CD14-positive monocyte (primary cell): ENCODE results near the gene CD276. TPM values are rescaled to one million over a fixed set of nuclear protein-coding genes. Genes with fewer than 3 reads are reported as not detected.
A peak's percentile ranks its signal among the peaks of the same experiment; 100 is the strongest.

ENCODE experiments used
- DNase-seq, 3 donors: peaks; one replicate each; pipeline ENCODE4 v3.0.0-alpha.2; 2011 to 2022
- H2AFZ ChIP-seq: 2 replicates; pipeline ENCODE4 v1.6.0; 2012; ENCODE audit warnings: mild to moderate bottlenecking, low read depth, low read length, inconsistent platforms; ENCODE audit not compliant: insufficient read depth, poor library complexity, severe bottlenecking
- H3K27ac ChIP-seq, 2 donors: 1 replicate in 1 of 2; 2 replicates in 1 of 2; pipeline ENCODE4 v1.5.1; 2012 to 2013; ENCODE audit warnings: low read length in 2 of 2, control low read depth in 1 of 2, inconsistent platforms in 1 of 2, low read depth in 1 of 2, mild to moderate bottlenecking in 1 of 2
- H3K27me3 ChIP-seq, 2 donors: one replicate each; pipeline versions ENCODE4 v1.6.0 to v1.6.1; 2011 to 2013; ENCODE audit warnings: low read length in 2 of 2; ENCODE audit not compliant: control insufficient read depth in 2 of 2, insufficient read depth in 2 of 2
- H3K36me3 ChIP-seq, 2 donors: replicated peaks in 1 of 2; 1 replicate in 1 of 2; 2 replicates in 1 of 2; pipeline versions ENCODE4 v1.5.1 to v1.6.1; 2012 to 2013; ENCODE audit warnings: low read length in 2 of 2, control low read depth in 1 of 2, inconsistent platforms in 1 of 2, mild to moderate bottlenecking in 1 of 2; ENCODE audit not compliant: insufficient read depth in 2 of 2, control insufficient read depth in 1 of 2
- H3K4me1 ChIP-seq, 2 donors: 1 replicate in 1 of 2; 2 replicates in 1 of 2; pipeline versions ENCODE4 v1.5.1 to v1.6.1; 2012 to 2013; ENCODE audit warnings: low read length in 2 of 2, control low read depth in 1 of 2, inconsistent platforms in 1 of 2, mild to moderate bottlenecking in 1 of 2, moderate library complexity in 1 of 2; ENCODE audit not compliant: insufficient read depth in 2 of 2, control insufficient read depth in 1 of 2
- H3K4me2 ChIP-seq: replicated peaks from 2 replicates; pipeline ENCODE3; 2012; ENCODE audit warnings: low read length, moderate library complexity, mild to moderate bottlenecking; ENCODE audit not compliant: poor library complexity, severe bottlenecking; ENCODE audit errors: extremely low read depth
- H3K4me3 ChIP-seq, 3 experiments: fragments of 200-600 bp in 1 of 3; sonication (generic) in 1 of 3; replicated peaks in 1 of 3; 1 replicate in 2 of 3; 2 replicates in 1 of 3; pipeline ENCODE4 v1.5.1; 2011 to 2013; ENCODE audit warnings: low read length in 3 of 3, mild to moderate bottlenecking in 3 of 3, control low read depth in 2 of 3, low read depth in 2 of 3, inconsistent platforms in 1 of 3, moderate library complexity in 1 of 3
- H3K79me2 ChIP-seq: 2 replicates; pipeline ENCODE4 v1.6.0; 2012; ENCODE audit warnings: mild to moderate bottlenecking, control low read depth, inconsistent platforms, low read length, moderate library complexity; ENCODE audit not compliant: insufficient read depth
- H3K9ac ChIP-seq: 2 replicates; pipeline ENCODE4 v1.6.0; 2017; ENCODE audit warnings: low read length, mild to moderate bottlenecking; ENCODE audit not compliant: insufficient read depth, poor library complexity, severe bottlenecking
- H3K9me3 ChIP-seq, 2 donors: replicated peaks in 1 of 2; 1 replicate in 1 of 2; 2 replicates in 1 of 2; pipeline versions ENCODE4 v1.5.1 to v1.6.1; 2012 to 2013; ENCODE audit warnings: low read length in 2 of 2, control low read depth in 1 of 2; ENCODE audit not compliant: control insufficient read depth in 1 of 2, insufficient read depth in 1 of 2
- H4K20me1 ChIP-seq: 2 replicates; pipeline ENCODE4 v1.6.0; 2012; ENCODE audit warnings: mild to moderate bottlenecking, low read length, control low read depth, moderate library complexity; ENCODE audit not compliant: insufficient read depth
- H3K27ac Mint-ChIP-seq, 7 donors: one replicate each; pipeline ENCODE4 v1.8.0; 2020; ENCODE audit warnings: mild to moderate bottlenecking in 7 of 7, mixed read lengths in 7 of 7, moderate library complexity in 6 of 7, inconsistent platforms in 2 of 7
- H3K27me3 Mint-ChIP-seq, 3 donors: one replicate each; pipeline ENCODE4 v1.8.0; 2021 to 2022; ENCODE audit warnings: low read depth in 3 of 3, mild to moderate bottlenecking in 3 of 3, mixed read lengths in 3 of 3, moderate library complexity in 3 of 3, inconsistent platforms in 1 of 3
- H3K36me3 Mint-ChIP-seq, 2 donors: one replicate each; pipeline ENCODE4 v1.8.0; 2020; ENCODE audit warnings: mixed read lengths in 2 of 2, inconsistent platforms in 1 of 2, mild to moderate bottlenecking in 1 of 2
- H3K4me1 Mint-ChIP-seq: one replicate; pipeline ENCODE4 v1.8.0; 2020; ENCODE audit warnings: mild to moderate bottlenecking, mixed read lengths
- H3K4me3 Mint-ChIP-seq, 2 donors: one replicate each; pipeline ENCODE4 v1.8.0; 2020; ENCODE audit warnings: mild to moderate bottlenecking in 2 of 2, mixed read lengths in 2 of 2, moderate library complexity in 1 of 2
- H3K9me3 Mint-ChIP-seq, 7 donors: one replicate each; pipeline ENCODE4 v1.8.0; 2020 to 2022; ENCODE audit warnings: mixed read lengths in 7 of 7, mild to moderate bottlenecking in 6 of 7, moderate library complexity in 6 of 7, inconsistent platforms in 2 of 7
- CTCF ChIP-seq: fragments of 200-600 bp; IDR thresholded peaks from one replicate; pipeline ENCODE4 v1.8.0; 2022; ENCODE audit warnings: antibody characterized with exemption, mild to moderate bottlenecking
- WGBS: methylation state at CpG from one replicate; pipeline ENCODE4 v1.1.5; 2013; ENCODE audit warnings: missing lambda C conversion rate; ENCODE audit not compliant: insufficient coverage; 5-methylcytosine and 5-hydroxymethylcytosine counted together
- intact Hi-C, 2 donors: fragments of 100-400 bp; cut with micrococcal nuclease; formaldehyde crosslinking; loops; one replicate each; pipeline versions ENCODE4 v1.15.0 to v1.15.1; 2023
- polyA plus RNA-seq, 3 donors: library from polyadenylated mRNA; depleted of rRNA in 1 of 3; unstranded in 2 of 3; stranded (reverse) in 1 of 3; fragments of 300-500 nt in 2 of 3; fragments of >200 nt in 1 of 3; fragmentation: Illumina TruSeq in 2 of 3; gene quantifications; 1 replicate in 2 of 3; 2 replicates in 1 of 3; pipeline ENCODE4 v1.2.3, GENCODE V29; 2012 to 2021

The CD276 gene
- polyA plus RNA-seq, 3 donors = 0.52 to 0.72 (median 0.64) TPM

DNA sequence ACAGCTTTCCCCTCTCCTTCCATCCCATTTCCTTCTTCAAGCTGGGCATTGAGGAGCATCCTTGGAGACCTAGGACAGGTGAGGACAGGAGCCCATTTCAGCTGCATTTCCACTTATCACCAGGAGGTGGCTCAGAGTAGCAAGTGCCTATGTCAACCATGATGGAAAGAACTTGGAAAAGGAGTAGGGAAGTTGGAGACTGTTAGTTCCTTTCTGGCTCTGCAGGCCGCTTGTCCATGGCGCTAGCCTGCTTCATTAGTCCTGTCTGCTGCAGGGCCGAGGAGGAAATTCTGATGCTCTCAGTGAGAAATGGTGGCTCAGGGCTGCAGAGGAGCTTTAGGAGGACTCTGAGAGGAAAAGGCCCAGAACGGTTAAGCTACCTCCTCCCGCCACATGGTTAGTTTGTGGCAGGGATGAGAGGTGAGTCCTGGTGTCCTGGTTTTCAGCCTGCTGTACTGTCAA is 7.0 kb upstream of the CD276 start:
- DNase-seq = peak; percentile 26 to 60 (median 54)
- 66% methylated on average over 5 of the region's 5 CpGs for WGBS
- Mint-ChIP-seq H3K4me1 (no peaks in the 10 kb centered on the region), H3K27ac (no peak overlapping the region), H3K27me3 (peaks cover 20 to 27% (median 25%) of the 10 kb centered on the region in 3 donors), H3K4me3 (no peak overlapping the region), H3K36me3 (no peaks in the 10 kb centered on the region), H3K9me3 (peaks cover 0 to 2% (median 0%) of the 10 kb centered on the region in 7 donors)
- no peak overlapping the region for H3K9ac ChIP-seq
- no peak overlapping the region for H3K27ac ChIP-seq
- no peak overlapping the region for H3K4me3 ChIP-seq
- peaks cover 7 to 9% of the 10 kb centered on the region in 2 donors for H3K27me3 ChIP-seq
- H3K4me2 ChIP-seq = no peak overlapping the region
- intact Hi-C loops = no loop called here
- no peaks in the 10 kb centered on the region for H3K36me3 ChIP-seq
- no peaks in the 10 kb centered on the region for H3K79me2 ChIP-seq
- H3K9me3 ChIP-seq = no peaks in the 10 kb centered on the region
- TF ChIP-seq CTCF = peak; percentile 77
- no peaks in the 10 kb centered on the region for H4K20me1 ChIP-seq
- H3K4me1 ChIP-seq = no peaks in the 10 kb centered on the region
- H2AFZ ChIP-seq = no peak overlapping the region

- peaks cover 26 to 32% (median 31%) of the 10 kb centered on the region in 3 donors for H3K27me3 Mint-ChIP-seq
- Histone ChIP-seq H2AFZ (no peak overlapping the region), H3K4me1 (no peaks in the 10 kb centered on the region), H3K27me3 (peaks cover 9 to 13% of the 10 kb centered on the region in 2 donors), H3K27ac (no peak overlapping the region), H3K4me3 (no peak overlapping the region), H3K4me2 (no peak overlapping the region), H3K36me3 (no peaks in the 10 kb centered on the region), H3K9ac (no peak overlapping the region), H3K79me2 (no peaks in the 10 kb centered on the region), H3K9me3 (no peaks in the 10 kb centered on the region), H4K20me1 (no peaks in the 10 kb centered on the region)
- WGBS = no CpG with 5 or more reads among the region's 2 CpGs
- H3K4me1 Mint-ChIP-seq = no peaks in the 10 kb centered on the region
- TF ChIP-seq CTCF = no peak
- H3K4me3 Mint-ChIP-seq = no peak overlapping the region
- intact Hi-C loops = no loop called here
- DNase-seq = no peak
- no peak overlapping the region for H3K27ac Mint-ChIP-seq
- peaks cover 0 to 2% (median 0%) of the 10 kb centered on the region in 7 donors for H3K9me3 Mint-ChIP-seq
- H3K36me3 Mint-ChIP-seq = no peaks in the 10 kb centered on the region
Measured at GRCh38 chr15:73677733-73678132, 6.5 kb upstream of the CD276 start.
